GM23248 (cell line): Measurements from ENCODE around the gene SPPL2B. TPM values are rescaled to one million over a fixed set of nuclear protein-coding genes. Genes with fewer than 3 reads are reported as not detected.

ENCODE experiments used
- DNase-seq: peaks from one replicate; pipeline ENCODE4 v3.0.0-alpha.2; 2015
- H2AFZ ChIP-seq: fragments of 200-600 bp; sonication (generic); 2 replicates; pipeline ENCODE4 v1.6.1; 2016; ENCODE audit warnings: antibody characterized with exemption
- H3F3A ChIP-seq: fragments of 200-600 bp; sonication (generic); 2 replicates; pipeline ENCODE4 v1.6.1; 2016; ENCODE audit warnings: mild to moderate bottlenecking, antibody characterized with exemption, mixed run types; ENCODE audit not compliant: insufficient read depth
- H3K27ac ChIP-seq: fragments of 200-600 bp; sonication (generic); 2 replicates; pipeline ENCODE4 v1.5.1; 2016; ENCODE audit warnings: mild to moderate bottlenecking
- H3K27me3 ChIP-seq: fragments of 200-600 bp; sonication (generic); replicated peaks from 2 replicates; pipeline ENCODE4 v1.6.1; 2016; ENCODE audit warnings: mild to moderate bottlenecking; ENCODE audit not compliant: insufficient read depth
- H3K36me3 ChIP-seq: fragments of 200-600 bp; sonication (generic); 2 replicates; pipeline ENCODE4 v1.6.1; 2016; ENCODE audit warnings: low read depth, mild to moderate bottlenecking
- H3K4me1 ChIP-seq: fragments of 200-600 bp; sonication (generic); 2 replicates; pipeline ENCODE4 v1.6.1; 2016; ENCODE audit warnings: mild to moderate bottlenecking; ENCODE audit not compliant: insufficient read depth
- H3K4me2 ChIP-seq: fragments of 200-600 bp; sonication (generic); one replicate; pipeline ENCODE4 v1.6.1; 2016; ENCODE audit warnings: mild to moderate bottlenecking; ENCODE audit not compliant: unreplicated experiment
- H3K4me3 ChIP-seq: fragments of 200-600 bp; sonication (generic); 2 replicates; pipeline ENCODE4 v1.5.1; 2016; ENCODE audit warnings: mild to moderate bottlenecking
- H3K79me2 ChIP-seq: fragments of 200-600 bp; sonication (generic); 2 replicates; pipeline ENCODE4 v1.6.1; 2016; ENCODE audit warnings: mild to moderate bottlenecking; ENCODE audit not compliant: insufficient read depth
- H3K9ac ChIP-seq: fragments of 200-600 bp; sonication (generic); 2 replicates; pipeline ENCODE4 v1.6.1; 2016; ENCODE audit warnings: mild to moderate bottlenecking
- H3K9me2 ChIP-seq: fragments of 200-600 bp; sonication (generic); 2 replicates; pipeline ENCODE4 v1.6.1; 2016; ENCODE audit warnings: mixed run types, mild to moderate bottlenecking, moderate library complexity; ENCODE audit not compliant: insufficient read depth
- H3K9me3 ChIP-seq: fragments of 200-600 bp; sonication (generic); one replicate; pipeline ENCODE4 v1.6.1; 2017; ENCODE audit warnings: low read depth
- H4K20me1 ChIP-seq: fragments of 200-600 bp; sonication (generic); 2 replicates; pipeline ENCODE4 v1.6.0; 2016; ENCODE audit not compliant: insufficient read depth
- EZH2 ChIP-seq: fragments of 200-600 bp; sonication (generic); IDR thresholded peaks from 2 replicates; pipeline ENCODE4 v1.6.1; 2018; ENCODE audit warnings: antibody characterized with exemption, mild to moderate bottlenecking; ENCODE audit not compliant: insufficient read depth, poor library complexity, severe bottlenecking
- EZH2phosphoT487 ChIP-seq: fragments of 200-600 bp; sonication (generic); IDR thresholded peaks from 2 replicates; pipeline ENCODE4 v1.6.1; 2018; ENCODE audit warnings: antibody characterized with exemption, moderate library complexity, mild to moderate bottlenecking, low read depth; ENCODE audit not compliant: insufficient read depth
- WGBS, 2 experiments: methylation state at CpG; one replicate each; pipeline ENCODE4 v1.1.6; 2015 to 2017; ENCODE audit warnings: low lambda C conversion rate in 2 of 2, low coverage in 1 of 2; ENCODE audit errors: missing lambda C conversion rate in 2 of 2; 5-methylcytosine and 5-hydroxymethylcytosine counted together
- in situ Hi-C: fragments of 300-500 bp; cut with MboI; formaldehyde crosslinking; loops from 2 replicates; pipeline ENCODE4 v1.15.0; 2020
- polyA plus RNA-seq: library from polyadenylated mRNA; unstranded; fragments of >200 nt; fragmentation: Nextera tagmentation; extraction: Ambion mirVana; gene quantifications from 2 replicates; pipeline ENCODE4 v1.2.1, GENCODE V29; 2016
- total RNA-seq: library from RNA; depleted of rRNA; stranded (reverse); fragments of >200 nt; shearing (Covaris generic); gene quantifications from 2 replicates; pipeline ENCODE4 v1.2.3, GENCODE V29; 2014; rRNA removed

Gene SPPL2B
- total and polyA plus RNA-seq, 2 experiments from 2014 or later, result 38.9 to 43.0 TPM

DNA sequence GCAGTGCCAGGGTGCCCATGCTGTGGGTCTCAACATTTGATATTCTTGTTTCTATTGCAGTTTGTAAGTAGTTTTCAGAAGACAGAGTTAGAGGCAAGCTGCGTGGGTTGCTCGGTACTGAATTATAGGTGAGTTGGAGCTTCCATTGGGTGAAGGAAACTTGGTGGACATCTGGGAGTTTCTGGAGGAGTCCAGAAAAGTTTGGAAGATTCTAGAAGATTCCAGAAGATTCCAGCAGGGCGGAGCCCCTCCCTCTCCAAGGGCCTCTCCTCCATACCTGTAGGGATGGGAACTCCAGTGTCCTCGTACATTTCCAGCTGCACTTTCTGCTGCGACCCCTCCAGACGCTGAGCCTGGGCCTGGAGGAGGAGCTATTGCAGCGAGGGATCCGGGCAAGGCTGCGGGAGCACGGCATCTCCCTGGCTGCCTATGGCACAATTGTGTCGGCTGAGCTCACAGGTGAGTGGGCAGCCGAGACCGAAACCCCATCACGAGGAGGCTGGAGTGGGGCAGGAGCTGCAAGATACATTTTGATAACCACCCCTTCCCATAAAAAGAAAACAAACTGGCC lies 70.3 kb downstream of the SPPL2B start:
- Histone ChIP-seq H3K27me3 (no peaks in the 10 kb centered on the region), H3F3A (no peaks in the 10 kb centered on the region), H3K9me3 (no peaks in the 10 kb centered on the region), H3K4me2 (no peak overlapping the region), H3K36me3 (no peaks in the 10 kb centered on the region), H3K79me2 (no peaks in the 10 kb centered on the region), H3K4me1 (no peaks in the 10 kb centered on the region), H3K9ac (no peak overlapping the region), H3K4me3 (no peak overlapping the region), H2AFZ (no peak overlapping the region), H3K9me2 (no peaks in the 10 kb centered on the region), H4K20me1 (no peaks in the 10 kb centered on the region), H3K27ac (no peak overlapping the region)
- TF ChIP-seq EZH2, result no peak
- no peak for TF ChIP-seq EZH2phosphoT487
- in situ Hi-C loops, result loop anchor here (10.0 kb wide), 1 partner anchor 244 kb away; the partner anchor contains the start of gene AP3D1
- DNase-seq, result no peak
- 60 to 70% methylated on average over 14 of the region's 14 CpGs for WGBS, 2 experiments

DNA sequence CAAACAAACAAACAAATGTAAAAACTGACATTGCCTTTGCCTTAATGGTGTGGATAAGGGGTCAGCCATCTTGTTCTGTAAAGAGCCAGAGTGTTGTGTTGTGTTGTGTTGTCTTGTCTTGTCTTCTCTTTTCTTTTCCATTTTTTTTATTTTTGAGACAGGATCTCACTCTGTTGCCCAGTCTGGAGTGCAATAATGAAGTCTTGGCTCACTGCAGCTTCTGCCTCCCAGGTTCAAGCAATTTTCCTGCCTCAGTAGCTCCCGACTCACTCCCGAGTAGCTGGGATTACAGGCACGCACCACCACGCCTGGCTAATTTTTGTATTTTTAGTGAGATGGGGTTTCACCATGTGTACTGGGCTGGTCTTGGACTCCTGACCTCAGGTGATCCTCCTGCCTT lies 71.1 kb downstream of the SPPL2B start:
- Histone ChIP-seq H3K4me3 (no peak overlapping the region), H3F3A (no peaks in the 10 kb centered on the region), H4K20me1 (no peaks in the 10 kb centered on the region), H3K9me2 (no peaks in the 10 kb centered on the region), H3K27me3 (no peaks in the 10 kb centered on the region), H2AFZ (no peak overlapping the region), H3K9me3 (no peaks in the 10 kb centered on the region), H3K79me2 (no peaks in the 10 kb centered on the region), H3K9ac (no peak overlapping the region), H3K4me1 (no peaks in the 10 kb centered on the region), H3K27ac (no peak overlapping the region), H3K36me3 (no peaks in the 10 kb centered on the region), H3K4me2 (no peak overlapping the region)
- in situ Hi-C loops, result loop anchor here (10.0 kb wide), 1 partner anchor 245 kb away; the partner anchor contains the start of gene AP3D1
- TF ChIP-seq EZH2 (no peak), EZH2phosphoT487 (no peak)
- DNase-seq, result no peak
- WGBS, 2 experiments, result 93 to 98% methylated on average over 4 of the region's 4 CpGs

Other genes with a start within 250 kb of the SPPL2B start
- gene MOB3A, start 232.4 kb upstream of the SPPL2B start, total RNA-seq, result 38.7 and 53.1 TPM in 2 replicates
- 53.7 and 57.0 TPM in 2 replicates for gene MOB3A, start 232.4 kb upstream of the SPPL2B start, polyA plus RNA-seq
- 1.6 and 2.3 TPM in 2 replicates for gene IZUMO4, start 231.8 kb upstream of the SPPL2B start, total RNA-seq
- 0.89 and 1.5 TPM in 2 replicates for gene IZUMO4, start 231.8 kb upstream of the SPPL2B start, polyA plus RNA-seq
- 95.4 and 97.6 TPM in 2 replicates for gene AP3D1, start 177.1 kb upstream of the SPPL2B start, total RNA-seq
- gene AP3D1, start 177.1 kb upstream of the SPPL2B start, polyA plus RNA-seq, result 65.2 and 79.0 TPM in 2 replicates
- 4.3 and 4.4 TPM in 2 replicates for gene DOT1L, start 164.8 kb upstream of the SPPL2B start, total RNA-seq
- gene DOT1L, start 164.8 kb upstream of the SPPL2B start, polyA plus RNA-seq, result 4.0 and 5.3 TPM in 2 replicates
- 68.3 and 85.1 TPM in 2 replicates for gene PLEKHJ1, start 92.4 kb upstream of the SPPL2B start, total RNA-seq
- 62.3 and 69.5 TPM in 2 replicates for gene PLEKHJ1, start 92.4 kb upstream of the SPPL2B start, polyA plus RNA-seq
- gene SF3A2, start 91.9 kb upstream of the SPPL2B start, total RNA-seq, result 20.9 and 26.7 TPM in 2 replicates
- 13.7 and 16.8 TPM in 2 replicates for gene SF3A2, start 91.9 kb upstream of the SPPL2B start, polyA plus RNA-seq
- not detected in 2 replicates for gene AMH, start 79.4 kb upstream of the SPPL2B start, total RNA-seq
- not detected in 2 replicates for gene AMH, start 79.4 kb upstream of the SPPL2B start, polyA plus RNA-seq
- gene JSRP1, start 72.3 kb upstream of the SPPL2B start, total RNA-seq, result not detected in 2 replicates
- 0.41 TPM in 1 of 2 replicates, not detected in the other for gene JSRP1, start 72.3 kb upstream of the SPPL2B start, polyA plus RNA-seq
- not detected in 2 replicates for gene PEAK3, start 46.5 kb upstream of the SPPL2B start, total RNA-seq
- gene PEAK3, start 46.5 kb upstream of the SPPL2B start, polyA plus RNA-seq, result 0.19 TPM in 1 of 2 replicates, not detected in the other
- gene LINGO3, start 20.5 kb upstream of the SPPL2B start, total RNA-seq, result not detected in 2 replicates
- not detected in 2 replicates for gene LINGO3, start 20.5 kb upstream of the SPPL2B start, polyA plus RNA-seq
- 87.0 and 118 TPM in 2 replicates for gene LSM7, start 98 bp upstream of the SPPL2B start, total RNA-seq
- 91.4 and 102 TPM in 2 replicates for gene LSM7, start 98 bp upstream of the SPPL2B start, polyA plus RNA-seq
- gene TMPRSS9, start 31.6 kb downstream of the SPPL2B start, total RNA-seq, result not detected in 2 replicates
- gene TMPRSS9, start 31.6 kb downstream of the SPPL2B start, polyA plus RNA-seq, result 0.28 TPM in 1 of 2 replicates, not detected in the other
- gene TIMM13, start 98.9 kb downstream of the SPPL2B start, total RNA-seq, result 56.4 and 57.6 TPM in 2 replicates
- 143 and 161 TPM in 2 replicates for gene TIMM13, start 98.9 kb downstream of the SPPL2B start, polyA plus RNA-seq
- gene LMNB2, start 128.3 kb downstream of the SPPL2B start, total RNA-seq, result 93.7 and 119 TPM in 2 replicates
- 25.2 and 25.9 TPM in 2 replicates for gene LMNB2, start 128.3 kb downstream of the SPPL2B start, polyA plus RNA-seq
- gene GADD45B, start 147.4 kb downstream of the SPPL2B start, total RNA-seq, result 89.7 TPM in 2 replicates
- 95.0 and 96.1 TPM in 2 replicates for gene GADD45B, start 147.4 kb downstream of the SPPL2B start, polyA plus RNA-seq